GM18909 (cell line): ENCODE measurements around the gene IQCB1.
A peak's percentile ranks its signal among the peaks of the same experiment; 100 is the strongest.
"Not testable (repeated sequence)": the region's sequence is repeated elsewhere in the genome, so short reads cannot be mapped to it uniquely, and the experiment has no call there.

Source experiments
- ATAC-seq: cut with Tn5 transposase; IDR thresholded peaks from one replicate; pipeline ENCODE4 v1.9.1; 2021; ENCODE audit warnings: mild to moderate bottlenecking; ENCODE audit not compliant: unreplicated experiment, poor library complexity

IQCB1 gene

DNA sequence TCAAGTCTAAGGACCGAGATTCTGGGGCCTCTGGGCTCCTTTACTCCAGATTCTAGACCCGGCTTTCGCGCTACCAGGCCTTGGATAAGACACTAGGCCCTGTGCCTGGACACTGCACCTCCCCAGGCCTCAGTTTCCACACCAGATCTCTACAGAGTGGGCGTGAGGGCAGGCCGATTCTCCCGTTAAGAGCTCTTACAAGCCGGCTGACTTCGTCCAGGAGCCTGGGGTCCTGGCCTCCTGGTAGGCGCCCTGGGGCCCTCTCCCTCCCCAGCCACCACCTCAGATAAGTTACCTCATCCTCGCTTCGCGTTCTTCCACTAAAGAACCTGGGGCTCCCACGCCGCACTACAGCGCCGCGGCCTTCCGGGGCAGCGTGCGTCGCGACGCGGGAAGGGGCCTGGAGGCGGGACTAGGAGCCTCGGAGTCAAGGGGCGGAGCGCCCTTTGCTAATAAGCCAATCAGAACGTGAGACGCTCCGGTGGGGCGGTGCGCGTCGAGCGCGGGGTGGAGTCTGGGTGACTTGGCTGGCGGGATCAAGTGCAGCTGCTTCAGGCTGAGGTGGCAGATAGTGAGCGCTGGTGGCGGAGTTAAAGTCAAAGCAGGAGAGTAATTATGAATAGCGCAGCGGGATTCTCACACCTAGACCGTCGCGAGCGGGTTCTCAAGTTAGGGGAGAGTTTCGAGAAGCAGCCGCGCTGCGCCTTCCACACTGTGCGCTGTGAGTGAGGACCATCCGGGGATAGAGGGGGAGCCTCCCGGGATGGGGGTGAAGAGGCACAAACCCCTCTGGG lies at the start of gene IQCB1, which contains the start of gene EAF2:
Gene IQCB1 (minus strand): TSS at position 390 of the 794 bp plus-strand sequence. CDS start 6,100 bp downstream, outside the sequence.
Gene EAF2 (plus strand): TSS at position 539 of the 794 bp plus-strand sequence. CDS start 77 bp downstream, at position 616.
- ATAC-seq: peak; percentile 98

DNA sequence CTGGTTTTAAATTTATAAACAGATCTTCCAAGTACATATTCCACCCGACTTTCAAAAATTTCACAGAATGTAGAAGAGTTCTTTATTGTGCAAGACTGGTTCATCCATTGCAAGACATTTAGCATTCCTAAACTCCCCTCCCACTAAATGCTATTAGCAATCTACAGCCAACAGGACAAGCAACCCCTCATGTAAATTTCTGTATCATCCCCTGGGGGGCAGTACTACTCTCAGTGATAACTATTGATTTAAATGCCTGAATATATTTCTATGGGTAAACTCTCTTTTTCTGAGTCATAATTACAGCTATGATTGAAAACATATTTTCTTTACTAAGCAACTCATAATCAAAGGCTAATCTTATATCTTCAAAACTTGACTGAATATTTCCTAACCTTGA lies 48.6 kb upstream of the IQCB1 start:
- no peak for ATAC-seq

DNA sequence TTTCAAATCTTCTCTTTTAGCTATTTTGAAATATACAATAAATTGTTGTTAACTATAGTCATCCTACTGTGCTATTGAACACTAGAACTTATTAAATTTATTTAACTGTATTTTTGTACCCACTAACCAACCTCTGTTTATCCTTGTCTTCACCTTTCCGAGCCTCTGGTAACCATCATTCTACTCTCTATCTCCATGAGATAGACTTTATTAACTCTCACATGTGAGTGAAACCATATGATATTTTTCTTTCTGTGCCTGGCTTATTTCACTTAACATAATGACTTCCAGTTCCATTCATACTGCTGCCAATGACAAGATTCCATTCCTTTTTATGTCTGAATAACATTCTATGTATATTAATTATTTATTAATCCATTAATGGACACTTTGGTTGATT lies 43.6 kb upstream of the IQCB1 start:
- no peak for ATAC-seq

GRCh38 chr3:121871430-121871829 lies 36.6 kb upstream of the IQCB1 start:
- ATAC-seq: no peak

DNA sequence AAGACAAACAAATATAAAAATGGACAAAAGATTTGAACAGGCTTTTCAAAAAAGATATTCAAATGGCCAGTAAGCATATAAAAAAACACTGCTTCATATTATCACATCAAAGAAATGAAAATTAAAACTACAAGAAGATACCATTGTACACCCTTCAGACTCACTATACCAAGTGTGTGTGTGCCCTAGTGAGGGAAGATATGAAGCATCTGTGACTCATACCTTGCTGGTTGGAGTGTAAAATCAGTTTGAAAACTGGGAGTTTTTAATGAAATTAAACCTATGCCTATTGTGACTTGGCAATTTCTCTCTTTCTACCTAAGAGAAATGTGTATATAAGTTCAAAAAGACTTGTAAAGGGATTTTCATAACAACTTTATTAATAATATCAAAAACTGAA lies 35.9 kb upstream of the IQCB1 start:
- ATAC-seq: no peak

DNA sequence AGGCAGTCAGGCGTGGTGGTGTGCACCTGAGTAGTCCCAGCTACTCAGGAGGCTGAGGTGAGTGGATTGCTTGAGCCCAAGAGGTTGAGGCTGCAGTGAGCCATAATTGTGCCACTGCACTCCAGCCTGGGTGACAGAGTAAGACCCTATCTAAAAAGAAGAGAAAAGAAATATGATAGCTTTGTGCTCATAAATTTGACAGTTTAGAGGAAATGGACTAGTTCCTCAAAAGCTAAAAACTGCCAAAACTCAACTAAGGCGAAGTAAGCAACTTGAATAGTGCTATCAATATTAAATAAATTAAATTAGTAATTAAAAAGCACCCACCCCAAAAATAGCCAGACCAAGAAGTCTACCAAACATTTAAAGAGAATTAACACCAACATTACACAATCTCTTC lies 34.9 kb upstream of the IQCB1 start:
- ATAC-seq: no peak

DNA sequence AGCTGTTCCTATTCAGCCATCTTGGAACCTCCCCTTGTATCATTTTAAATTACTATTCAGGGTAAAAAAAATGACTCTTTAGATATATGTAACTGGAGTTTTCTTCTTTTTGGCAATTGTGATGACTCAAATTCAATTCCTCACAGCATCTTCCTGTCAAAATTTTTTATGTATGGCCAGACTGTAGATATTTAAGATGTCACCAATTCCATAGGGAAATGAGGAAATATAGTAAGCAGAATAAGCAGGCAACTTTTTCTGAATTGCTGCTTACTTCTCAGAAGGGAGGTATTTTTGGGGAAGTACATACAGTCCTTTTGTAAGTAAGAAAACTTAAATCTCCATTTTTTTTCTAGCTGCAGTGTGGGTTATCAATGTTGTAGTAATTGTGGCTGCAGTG lies 28.9 kb upstream of the IQCB1 start:
- ATAC-seq: no peak

DNA sequence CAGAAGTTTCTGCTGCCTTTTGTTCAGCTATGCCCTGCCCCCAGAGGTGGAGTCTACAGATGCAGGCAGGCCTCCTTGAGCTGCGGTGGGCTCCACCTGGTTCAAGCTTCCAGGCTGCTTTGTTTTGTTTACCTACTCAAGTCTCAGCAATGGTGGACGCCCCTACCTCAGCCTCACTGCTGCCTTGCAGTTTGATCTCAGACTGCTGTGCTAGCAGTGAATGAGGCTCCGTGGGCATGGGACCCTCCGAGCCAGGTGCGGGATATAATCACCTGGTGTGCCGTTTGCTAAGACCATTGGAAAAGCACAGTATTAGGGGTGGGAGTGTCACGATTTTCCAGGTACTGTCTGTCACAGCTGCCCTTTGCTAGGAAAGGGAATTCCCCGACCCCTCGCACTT lies 28.4 kb upstream of the IQCB1 start:
- ATAC-seq: not testable (repeated sequence)

- ATAC-seq: not testable (repeated sequence)
Observed at GRCh38 chr3:121857778-121858177, 22.9 kb upstream of the IQCB1 start.

GRCh38 chr3:121855555-121855954 lies 20.7 kb upstream of the IQCB1 start:
- ATAC-seq: no peak

- ATAC-seq: no peak
Observed at GRCh38 chr3:121852256-121852655, 17.4 kb upstream of the IQCB1 start.

GRCh38 chr3:121844892-121845291 lies 10.0 kb upstream of the IQCB1 start:
- no peak for ATAC-seq

DNA sequence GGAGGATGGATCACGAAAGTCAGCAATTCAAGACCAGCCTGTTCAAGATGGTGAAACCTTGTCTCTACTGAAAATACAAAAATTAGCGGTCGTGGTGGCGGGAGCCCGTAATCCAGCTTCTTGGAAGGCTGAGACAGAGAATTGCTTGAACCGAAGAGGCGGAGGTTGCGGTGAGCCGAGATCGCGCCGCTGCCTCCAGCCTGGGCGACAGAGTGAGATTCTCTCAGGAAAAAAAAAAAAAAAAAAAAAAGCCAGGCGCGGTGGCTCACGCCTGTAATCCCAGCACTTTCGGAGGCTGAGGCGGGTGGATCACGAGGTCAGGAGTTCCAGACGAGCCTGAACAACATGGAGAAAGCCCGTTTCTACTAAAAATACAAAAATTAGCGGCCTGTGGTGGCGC lies 5.1 kb upstream of the IQCB1 start:
- no peak for ATAC-seq

DNA sequence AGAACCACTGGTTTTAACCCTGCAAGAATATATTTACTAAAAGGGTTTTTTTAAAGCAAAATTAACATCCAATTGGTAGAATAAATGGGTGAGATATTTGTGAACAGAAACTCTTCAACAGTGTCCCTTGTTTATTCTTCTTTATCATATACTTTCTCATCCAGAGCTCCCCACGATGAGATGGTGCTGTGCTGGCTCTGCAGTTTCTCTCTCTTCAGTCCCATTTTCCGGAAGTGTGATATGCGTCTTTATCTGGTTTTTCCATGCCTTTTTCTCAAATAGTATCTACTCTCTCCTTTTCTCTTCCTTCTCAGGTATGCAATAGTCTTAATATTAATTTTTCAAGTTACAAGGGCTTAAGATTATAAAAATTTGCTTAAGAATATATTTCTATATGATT lies 1.6 kb upstream of the IQCB1 start:
- no peak for ATAC-seq

- ATAC-seq: no peak
Observed at GRCh38 chr3:121836064-121836463, 1.2 kb upstream of the IQCB1 start.

GRCh38 chr3:121835465-121835801 lies 573 bp upstream of the IQCB1 start:
- peak; percentile 24 for ATAC-seq

- no peak for ATAC-seq
Observed at GRCh38 chr3:121834157-121834670, 646 bp downstream of the IQCB1 start.

GRCh38 chr3:121822973-121823372 lies 11.9 kb downstream of the IQCB1 start:
- ATAC-seq: no peak

GRCh38 chr3:121821421-121822199 lies 13.2 kb downstream of the IQCB1 start:
- ATAC-seq: no peak

- ATAC-seq: no peak
Observed at GRCh38 chr3:121819236-121819635, 15.6 kb downstream of the IQCB1 start.

GRCh38 chr3:121818578-121818977 lies 16.3 kb downstream of the IQCB1 start:
- ATAC-seq: no peak
